GM12878 (cell line): ENCODE measurements around the gene DNPEP.

Source experiments
- CHD4 ChIP-seq: fragments of 200-600 bp; sonication (generic); IDR thresholded peaks from 2 replicates; pipeline ENCODE4 v1.6.1; 2016; ENCODE audit warnings: mild to moderate bottlenecking
- CTCF ChIP-seq, 3 experiments: IDR thresholded peaks in 2 of 3; conservative IDR thresholded peaks in 1 of 3; 2 replicates each; pipeline ENCODE4 v1.5.1; 2011; ENCODE audit warnings: low read depth in 3 of 3, low read length in 3 of 3, mild to moderate bottlenecking in 3 of 3, control low read depth in 2 of 3, moderate library complexity in 2 of 3, inconsistent platforms in 1 of 3, mixed read lengths in 1 of 3; ENCODE audit not compliant: control insufficient read depth in 2 of 3, insufficient read depth in 1 of 3; ENCODE audit errors: extremely low read depth in 1 of 3
- EGR1 ChIP-seq, 2 experiments: IDR thresholded peaks; 1 replicate in 1 of 2; 2 replicates in 1 of 2; pipeline ENCODE4 v1.6.1; 2011 to 2012; ENCODE audit warnings: low read depth in 2 of 2, low read length in 2 of 2, borderline replicate concordance in 1 of 2, mild to moderate bottlenecking in 1 of 2, moderate library complexity in 1 of 2
- HDAC6 ChIP-seq: fragments of 200-600 bp; sonication (generic); IDR thresholded peaks from one replicate; pipeline ENCODE4 v1.8.0; 2017; ENCODE audit warnings: antibody characterized with exemption; ENCODE audit not compliant: unreplicated experiment
- MXI1 ChIP-seq: fragments of 150-350 bp; IDR thresholded peaks from 2 replicates; pipeline ENCODE4 v1.6.1; 2011; ENCODE audit warnings: low read depth, mild to moderate bottlenecking, inconsistent platforms, low read length, improper control_type of control experiment
- RAD21 ChIP-seq: IDR thresholded peaks from 2 replicates; pipeline ENCODE4 v1.6.1; 2011; ENCODE audit warnings: mild to moderate bottlenecking, low read depth, low read length, moderate library complexity; ENCODE audit not compliant: insufficient read depth
- RBBP5 ChIP-seq: fragments of 200-600 bp; sonication (generic); conservative IDR thresholded peaks from 2 replicates; pipeline ENCODE4 v1.6.1; 2016
- RCOR1 ChIP-seq: conservative IDR thresholded peaks from 2 replicates; pipeline ENCODE4 v1.6.1; 2012; ENCODE audit warnings: low read depth, low read length, improper control_type of control experiment
- RELA ChIP-seq: fragments of 450-650 bp; IDR thresholded peaks from 2 replicates; pipeline ENCODE4 v1.8.0; 2014; ENCODE audit warnings: borderline replicate concordance; ENCODE audit not compliant: partially characterized antibody
- RFX5 ChIP-seq: IDR thresholded peaks from 2 replicates; pipeline ENCODE4 v1.6.1; 2011; ENCODE audit warnings: low read depth, low read length, improper control_type of control experiment
- SIX5 ChIP-seq: IDR thresholded peaks from 2 replicates; pipeline ENCODE4 v1.6.1; 2011; ENCODE audit warnings: mild to moderate bottlenecking, low read depth, low read length, moderate library complexity; ENCODE audit not compliant: severe bottlenecking
- ZBTB11 ChIP-seq: fragments of 450-650 bp; formaldehyde crosslinking; IDR thresholded peaks from 2 replicates; pipeline ENCODE4 v1.5.0; 2022; ENCODE audit warnings: mild to moderate bottlenecking, missing genetic modification characterization

DNA sequence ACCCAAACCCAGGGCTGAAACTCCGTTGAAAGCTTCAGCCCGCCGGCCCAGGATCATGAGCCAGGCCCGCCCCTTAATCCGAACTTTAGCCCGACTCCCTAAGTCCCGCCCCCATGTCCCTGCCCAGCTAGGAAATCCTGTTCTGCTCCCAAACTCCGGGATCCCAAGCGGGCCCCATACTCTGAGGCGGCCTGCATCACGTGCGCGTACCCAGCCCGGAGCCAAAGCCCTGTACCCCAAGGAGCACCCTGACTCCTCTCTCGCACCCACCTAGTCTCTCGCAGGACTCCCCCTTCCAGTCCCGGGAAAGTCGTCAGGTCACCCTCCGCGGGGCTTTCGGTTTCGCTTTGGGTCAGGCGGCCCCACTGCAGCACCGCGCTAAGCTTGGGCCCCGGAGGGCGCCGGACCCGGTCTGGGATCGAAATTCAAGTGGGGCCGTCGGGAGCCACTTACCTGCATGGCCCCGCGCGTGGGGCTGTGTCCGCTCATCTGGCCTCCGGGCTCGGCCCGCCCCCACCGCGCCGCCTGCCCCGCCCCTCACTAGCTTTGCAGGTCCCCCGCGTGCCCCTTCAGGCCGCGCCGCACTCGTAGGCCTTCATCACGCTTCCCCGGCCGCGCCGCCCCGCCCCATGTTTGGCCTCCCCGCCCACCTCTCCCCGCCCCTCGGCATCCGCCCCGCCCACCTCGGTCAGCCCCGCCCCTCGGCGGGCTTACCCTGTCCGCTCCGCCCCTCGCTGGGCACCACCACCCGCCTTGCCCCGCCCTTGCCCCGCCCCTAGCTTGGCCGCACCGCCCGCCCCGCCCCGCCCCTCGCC is at the start of gene DNPEP:
- TF ChIP-seq RCOR1: no peak
- no peak for TF ChIP-seq SIX5
- no peak for TF ChIP-seq RFX5
- no peak for TF ChIP-seq ZBTB11
- TF ChIP-seq HDAC6: no peak
- TF ChIP-seq MXI1: no peak; the same call in 1 of the 2 replicates
- TF ChIP-seq EGR1 (IDR thresholded peaks at IDR 0.05; ENCODE audit: borderline replicate concordance in 1 of 2, low read depth in 2 of 2, low read length in 2 of 2): peak in 1 of 2 experiments; percentile 57; a peak in 1 of 3 replicates
- TF ChIP-seq RBBP5: no peak
- TF ChIP-seq CTCF (IDR thresholded peaks at IDR 0.05 in 2 of 3, conservative IDR thresholded peaks at IDR 0.05 in 1 of 3; ENCODE audit: control insufficient read depth in 2 of 3, extremely low read depth in 1 of 3, insufficient read depth in 1 of 3, low read depth in 3 of 3, low read length in 3 of 3): no peak
- no peak for TF ChIP-seq CHD4
- TF ChIP-seq RAD21: no peak
- TF ChIP-seq RELA: no peak
